ENCODE data around the gene SMG5. TPM values are rescaled to one million over a fixed set of nuclear protein-coding genes. Genes with fewer than 3 reads are reported as not detected.
"Not testable (repeated sequence)": the region's sequence is repeated elsewhere in the genome, so short reads cannot be mapped to it uniquely, and the experiment has no call there.

Gene SMG5
- 76.2 TPM for polyA plus RNA-seq (2012; ENCODE audit: insufficient read depth, insufficient read length)

DNA sequence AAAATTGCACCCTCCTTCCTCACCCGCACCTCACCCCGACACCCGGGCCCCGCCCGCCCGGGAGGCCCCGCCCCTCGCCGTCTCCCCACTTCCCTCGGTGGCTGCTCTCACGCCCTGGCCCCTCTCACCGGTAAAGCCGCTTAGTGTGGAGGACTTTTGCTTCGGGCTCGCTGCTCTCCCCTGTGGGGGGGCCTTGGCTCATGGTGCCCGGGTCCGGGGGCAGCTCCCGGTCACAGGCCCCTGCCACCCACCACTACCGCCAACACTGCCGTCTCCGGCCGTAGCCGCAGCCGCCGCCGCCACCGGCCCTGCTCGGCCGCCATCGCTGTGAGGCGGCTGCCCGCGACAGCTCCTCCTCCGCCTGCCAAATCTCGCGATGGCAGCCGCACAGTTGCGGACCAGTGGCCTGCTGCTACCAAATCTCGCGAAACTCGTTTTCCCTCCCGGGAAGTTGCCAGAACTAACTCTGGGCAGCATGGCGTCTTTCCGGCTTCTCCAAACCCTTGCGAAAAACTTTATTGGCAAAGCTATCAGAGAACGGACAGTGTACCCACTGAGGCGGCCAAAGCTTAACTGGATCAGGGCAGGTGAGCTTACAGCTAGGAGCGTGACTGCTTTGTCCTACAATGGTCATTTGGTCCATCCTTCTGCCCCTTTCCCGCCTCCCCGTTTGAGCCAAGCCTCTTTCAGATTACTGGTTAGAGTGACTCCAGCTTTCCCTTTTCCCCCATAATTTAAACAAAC lies at the start of gene SMG5:
Gene SMG5, minus strand, starts transcription at position 347 of the 744 bp plus-strand sequence. Its CDS starts 145 bp downstream, at position 202.
- peak within 1 kb of the TSS; percentile 81 for H3K4me3 ChIP-seq (ENCODE audit: low read length)
- peak; percentile 99 for DNase-seq (ENCODE audit: low read depth, low spot score)

DNA sequence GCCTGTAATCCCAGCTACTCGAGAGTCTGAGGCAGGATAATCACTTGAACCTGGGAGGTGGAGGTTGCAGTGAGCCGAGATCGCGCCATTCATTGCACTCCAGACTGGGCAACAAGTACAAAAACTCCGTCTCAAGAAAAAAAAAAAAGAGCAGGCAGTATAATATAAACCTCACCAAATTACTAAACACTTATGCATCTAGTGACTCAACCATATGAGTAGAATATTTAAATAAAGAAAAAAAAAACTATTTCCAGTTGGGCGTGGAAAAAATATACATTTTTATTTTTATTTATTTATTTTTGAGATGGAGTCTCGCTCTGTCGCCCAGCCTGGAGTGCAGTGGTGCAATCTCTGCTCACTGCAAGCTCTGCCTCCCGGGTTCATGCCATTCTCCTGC lies 40.6 kb upstream of the SMG5 start:
- not testable (repeated sequence) for DNase-seq (ENCODE audit: low read depth, low spot score); H3K4me3 ChIP-seq (ENCODE audit: low read length)

DNA sequence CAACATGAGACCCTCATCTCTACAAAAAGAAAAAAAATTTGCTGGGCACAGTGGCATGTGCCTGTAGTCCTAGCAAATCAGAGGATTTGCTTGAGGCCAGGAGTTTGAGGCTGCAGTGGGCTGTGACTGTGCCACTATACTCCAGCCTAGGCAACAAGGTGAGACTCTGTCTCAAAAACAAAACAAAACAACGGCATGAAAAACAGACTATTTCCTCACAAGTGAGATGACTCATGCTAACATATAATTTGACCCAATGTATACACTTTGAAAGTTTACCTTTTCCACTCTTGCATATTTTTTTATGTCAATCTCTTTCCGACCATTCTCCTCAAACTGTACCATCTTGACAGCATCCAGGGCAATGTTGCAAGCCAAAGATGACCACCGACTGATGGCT lies 37.9 kb upstream of the SMG5 start:
- DNase-seq (ENCODE audit: low read depth, low spot score): no peak

DNA sequence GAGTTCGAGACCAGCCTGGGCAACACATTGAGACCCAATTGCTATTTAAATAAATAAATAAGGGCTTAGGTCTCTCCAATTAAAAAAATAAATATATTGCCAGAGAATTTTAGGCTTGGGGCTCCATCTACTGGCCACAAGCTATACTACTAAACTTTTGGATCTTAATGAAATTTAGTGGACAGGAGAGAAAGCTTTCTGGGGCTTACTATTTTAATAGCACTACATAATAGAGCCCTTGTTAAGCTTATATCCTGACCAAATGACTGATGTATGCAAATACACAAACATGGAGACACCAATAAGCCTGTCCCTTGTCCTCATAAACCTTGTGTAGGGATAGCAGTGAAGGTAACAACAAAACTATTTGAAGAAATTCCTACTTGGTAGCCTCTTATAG lies 37.0 kb upstream of the SMG5 start:
- no peak overlapping the region for H3K4me3 ChIP-seq (ENCODE audit: low read length)
- no peak for DNase-seq (ENCODE audit: low read depth, low spot score)

More for the DNA sequence above, 37.9 kb upstream of the SMG5 start:
- H3K4me3 ChIP-seq (ENCODE audit: low read length): no peak overlapping the region

- no peak for DNase-seq (ENCODE audit: low read depth, low spot score)
- H3K4me3 ChIP-seq (ENCODE audit: low read length): no peak overlapping the region
Observed at GRCh38 chr1:156316909-156317308, 34.3 kb upstream of the SMG5 start.

- H3K4me3 ChIP-seq (ENCODE audit: low read length): no peak overlapping the region
- no peak for DNase-seq (ENCODE audit: low read depth, low spot score)
Observed at GRCh38 chr1:156310962-156311361, 28.3 kb upstream of the SMG5 start.

DNA sequence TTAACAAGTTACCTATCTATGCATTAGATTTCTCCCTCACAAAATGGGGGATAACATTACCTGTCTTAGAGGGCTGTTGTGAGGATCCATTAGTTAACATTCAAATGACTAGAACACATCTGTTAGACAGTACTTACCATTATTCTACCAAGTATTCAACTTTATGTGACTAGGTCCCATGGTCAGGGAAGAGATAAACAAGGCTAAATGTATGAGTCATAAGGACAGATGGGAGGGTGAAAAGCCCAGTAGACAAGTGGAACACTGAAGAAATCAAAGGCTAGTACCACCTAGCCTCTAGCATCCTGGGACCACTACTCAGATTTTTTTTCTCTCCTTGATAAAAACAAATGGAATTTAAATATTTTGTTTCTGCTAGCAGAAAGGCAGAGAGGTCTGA lies 25.5 kb upstream of the SMG5 start:
- no peak overlapping the region for H3K4me3 ChIP-seq (ENCODE audit: low read length)
- DNase-seq (ENCODE audit: low read depth, low spot score): no peak

- no peak overlapping the region for H3K4me3 ChIP-seq (ENCODE audit: low read length)
- no peak for DNase-seq (ENCODE audit: low read depth, low spot score)
Observed at GRCh38 chr1:156305215-156305614, 22.6 kb upstream of the SMG5 start.

DNA sequence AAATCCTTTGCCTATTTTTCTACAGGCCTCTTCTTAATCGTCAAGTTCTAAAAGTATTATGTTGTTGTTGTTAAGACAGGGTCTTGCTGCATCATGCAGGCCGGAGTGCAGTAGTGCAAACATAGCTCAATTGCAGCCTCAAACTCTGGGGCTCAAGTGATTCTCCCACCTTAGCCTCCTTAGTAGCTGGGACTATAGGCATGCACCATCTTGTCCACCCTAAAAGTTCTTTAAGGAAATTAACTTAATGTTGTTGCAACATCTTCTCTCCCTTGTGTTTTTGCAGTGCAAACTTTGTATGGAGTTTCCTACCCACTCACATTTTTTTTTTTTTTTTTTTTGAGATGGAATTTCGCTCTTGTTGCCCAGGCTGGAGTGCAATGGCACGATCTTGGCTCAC lies 20.6 kb upstream of the SMG5 start:
- H3K4me3 ChIP-seq (ENCODE audit: low read length): no peak overlapping the region
- DNase-seq (ENCODE audit: low read depth, low spot score): no peak

DNA sequence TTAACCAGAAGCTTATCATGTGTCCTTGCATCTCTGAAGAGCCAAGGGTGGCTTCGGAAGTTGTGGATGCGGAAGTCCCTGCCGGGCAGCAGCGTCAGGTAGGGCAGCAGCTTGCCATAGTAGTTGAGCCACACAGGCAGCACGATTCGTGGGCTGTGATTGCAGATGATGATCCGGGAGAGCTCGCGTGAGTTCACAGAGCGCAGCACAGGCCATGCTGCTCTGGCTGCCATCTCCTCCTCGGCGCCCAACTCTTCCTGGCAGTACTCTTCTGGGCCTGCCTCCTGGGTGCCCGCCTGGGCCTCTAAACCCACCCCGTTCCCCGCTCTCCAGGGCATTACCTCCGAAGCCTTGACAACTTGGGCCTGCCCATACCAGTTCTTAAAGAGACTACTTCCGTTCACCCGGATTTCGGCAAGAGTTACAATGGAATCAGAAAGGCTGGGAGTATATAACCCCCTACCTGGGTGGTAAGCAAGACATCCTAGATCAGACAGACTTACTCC lies 16.3 kb upstream of the SMG5 start, which contains the start of gene VHLL:
Gene VHLL, minus strand, starts transcription at position 456 of the 506 bp plus-strand sequence. Its CDS starts 118 bp downstream, at position 338.
- no peak for DNase-seq (ENCODE audit: low read depth, low spot score)

GRCh38 chr1:156295391-156295947 lies 12.8 kb upstream of the SMG5 start, which contains the start of gene GLMP:
Gene GLMP (minus strand): TSS chr1:156295679. CDS start chr1:156295645, 34 bp downstream.
- H3K4me3 ChIP-seq (ENCODE audit: low read length): peak within 1 kb of the TSS; percentile 83
- peak; percentile 59 for DNase-seq (ENCODE audit: low read depth, low spot score)

More for the DNA sequence above, 16.3 kb upstream of the SMG5 start, which contains the start of gene VHLL:
- H3K4me3 ChIP-seq (ENCODE audit: low read length): no peak within 1 kb of the TSS

- no peak overlapping the region for H3K4me3 ChIP-seq (ENCODE audit: low read length)
- DNase-seq (ENCODE audit: low read depth, low spot score): no peak
Observed at GRCh38 chr1:156293895-156294294, 11.3 kb upstream of the SMG5 start.

DNA sequence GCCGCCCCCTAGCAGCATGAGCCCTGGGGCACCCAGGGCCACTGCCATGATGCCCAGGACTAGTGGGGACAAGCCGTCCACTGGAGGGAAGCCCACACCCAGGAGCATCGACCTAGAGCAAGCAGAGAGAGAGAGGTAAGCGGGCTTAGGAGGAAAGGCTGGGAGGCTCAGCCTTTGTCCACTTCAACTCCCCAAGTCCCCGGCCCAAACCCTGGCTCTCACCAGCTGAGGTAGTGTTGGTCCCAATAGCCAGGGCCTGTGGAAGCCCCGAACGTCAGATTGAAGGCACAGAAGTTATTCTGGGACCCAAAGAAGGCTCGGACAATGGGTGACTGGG lies 10.4 kb upstream of the SMG5 start:
- H3K4me3 ChIP-seq (ENCODE audit: low read length): no peak overlapping the region
- DNase-seq (ENCODE audit: low read depth, low spot score): no peak

- no peak for DNase-seq (ENCODE audit: low read depth, low spot score)
- H3K4me3 ChIP-seq (ENCODE audit: low read length): no peak overlapping the region
Observed at GRCh38 chr1:156291226-156292061, 8.8 kb upstream of the SMG5 start.

GRCh38 chr1:156289857-156290256 lies 7.2 kb upstream of the SMG5 start:
- no peak for DNase-seq (ENCODE audit: low read depth, low spot score)
- H3K4me3 ChIP-seq (ENCODE audit: low read length): no peak overlapping the region

GRCh38 chr1:156286061-156286460 lies 3.4 kb upstream of the SMG5 start:
- DNase-seq (ENCODE audit: low read depth, low spot score): no peak
- H3K4me3 ChIP-seq (ENCODE audit: low read length): no peak overlapping the region

GRCh38 chr1:156285437-156285836 lies 2.8 kb upstream of the SMG5 start:
- no peak for DNase-seq (ENCODE audit: low read depth, low spot score)

DNA sequence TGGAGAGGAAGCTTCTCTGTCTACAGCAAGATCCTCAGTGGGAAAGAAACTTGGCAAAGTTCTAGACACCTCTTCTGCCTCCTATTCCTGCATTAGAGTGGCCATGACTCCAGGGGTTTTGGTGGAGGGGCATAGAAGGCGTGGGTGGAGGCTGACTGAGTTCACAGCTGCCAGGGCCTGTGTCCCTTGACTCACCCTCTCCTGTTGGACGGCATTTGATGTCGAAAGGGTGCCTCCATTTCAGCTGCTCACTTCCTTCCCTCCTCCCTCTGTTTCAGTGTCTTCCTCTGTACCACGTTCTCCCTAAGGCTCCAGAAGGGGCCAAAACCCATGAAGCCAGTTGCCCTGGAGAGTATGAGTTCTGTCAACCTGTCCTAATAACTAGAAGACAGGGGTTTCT lies 2.1 kb upstream of the SMG5 start:
- H3K4me3 ChIP-seq (ENCODE audit: low read length): no peak overlapping the region
- no peak for DNase-seq (ENCODE audit: low read depth, low spot score)

More at GRCh38 chr1:156285437-156285836, 2.8 kb upstream of the SMG5 start:
- H3K4me3 ChIP-seq (ENCODE audit: low read length): no peak overlapping the region

- H3K4me3 ChIP-seq (ENCODE audit: low read length): peak within 1 kb of the TSS; percentile 81
- no peak for DNase-seq (ENCODE audit: low read depth, low spot score)
Observed at GRCh38 chr1:156284112-156284511, 1.5 kb upstream of the SMG5 start, which contains the start of gene TMEM79. Gene TMEM79 (plus strand): TSS chr1:156284325. CDS start chr1:156285227, 902 bp downstream.

Data from Jurkat, Clone E6-1 (cell line).